C4-2B (cell line): ENCODE measurements around the gene USP2.

Source experiments
- H3K27ac ChIP-seq: fragments of 450-650 bp; 2 replicates; pipeline ENCODE4 v1.5.1; 2017
- CTCF ChIP-seq: fragments of 450-650 bp; conservative IDR thresholded peaks from 2 replicates; pipeline ENCODE4 v1.5.1; 2017; ENCODE audit warnings: mild to moderate bottlenecking
- ZFX ChIP-seq: fragments of 450-650 bp; IDR thresholded peaks from 2 replicates; pipeline ENCODE4 v1.6.1; 2017

The USP2 gene

GRCh38 chr11:119307974-119308373 is 73.5 kb downstream of the USP2 start:
- no peak overlapping the region for H3K27ac ChIP-seq
- TF ChIP-seq CTCF: no peak
- no peak for TF ChIP-seq ZFX

GRCh38 chr11:119307219-119307618 is 74.3 kb downstream of the USP2 start:
- TF ChIP-seq ZFX (no peak), CTCF (no peak; the same call in 1 of the 2 replicates)
- H3K27ac ChIP-seq: no peak overlapping the region

GRCh38 chr11:119306373-119306890 is 75.1 kb downstream of the USP2 start:
- no peak overlapping the region for H3K27ac ChIP-seq
- TF ChIP-seq CTCF: no peak
- no peak for TF ChIP-seq ZFX

- H3K27ac ChIP-seq: no peak overlapping the region
- no peak for TF ChIP-seq ZFX
- TF ChIP-seq CTCF: no peak
Measured at GRCh38 chr11:119305556-119306372, 75.7 kb downstream of the USP2 start.
